Measurements from ENCODE around the gene PARP1.

Gene PARP1

DNA sequence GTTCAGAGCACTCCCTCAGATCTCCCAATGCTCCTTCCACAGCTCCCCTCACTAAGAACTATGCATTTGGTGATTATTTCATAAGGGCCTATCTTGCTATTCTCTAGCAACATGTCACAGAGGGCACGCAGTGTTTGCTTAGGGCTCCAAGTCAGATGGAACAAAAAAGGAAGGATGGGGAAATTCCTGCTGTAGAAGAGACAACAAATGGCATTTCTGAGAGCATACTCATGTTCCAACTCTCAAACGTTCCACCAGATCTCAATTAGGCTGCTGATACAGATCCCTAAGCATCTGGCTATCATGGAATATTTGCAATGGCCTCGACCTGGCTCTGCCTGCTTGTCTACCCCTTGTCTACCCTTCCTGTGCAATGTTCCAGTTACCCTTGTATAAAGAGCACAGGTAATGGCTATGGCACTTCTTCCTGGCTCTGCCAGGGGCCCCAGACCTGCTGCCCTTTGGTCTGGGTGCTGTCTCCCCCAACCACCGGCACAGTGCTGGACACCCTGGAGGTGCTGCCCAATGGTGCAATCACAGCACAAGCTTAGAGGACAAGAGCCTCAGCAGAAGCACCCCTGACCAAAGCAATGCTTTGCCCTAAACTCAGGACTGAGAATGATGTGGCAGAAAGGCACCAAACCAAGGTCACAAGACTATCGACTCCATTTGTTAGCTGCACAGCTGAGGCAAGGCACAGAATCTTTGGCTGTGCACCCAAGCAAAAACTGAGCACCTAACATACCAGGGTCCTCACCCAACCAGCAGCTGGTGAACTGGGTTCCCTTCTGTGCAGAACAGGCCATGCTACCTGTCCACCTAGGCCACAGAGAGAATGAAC lies 3.6 kb downstream of the PARP1 start:
- TF ChIP-seq, protein P1, sequence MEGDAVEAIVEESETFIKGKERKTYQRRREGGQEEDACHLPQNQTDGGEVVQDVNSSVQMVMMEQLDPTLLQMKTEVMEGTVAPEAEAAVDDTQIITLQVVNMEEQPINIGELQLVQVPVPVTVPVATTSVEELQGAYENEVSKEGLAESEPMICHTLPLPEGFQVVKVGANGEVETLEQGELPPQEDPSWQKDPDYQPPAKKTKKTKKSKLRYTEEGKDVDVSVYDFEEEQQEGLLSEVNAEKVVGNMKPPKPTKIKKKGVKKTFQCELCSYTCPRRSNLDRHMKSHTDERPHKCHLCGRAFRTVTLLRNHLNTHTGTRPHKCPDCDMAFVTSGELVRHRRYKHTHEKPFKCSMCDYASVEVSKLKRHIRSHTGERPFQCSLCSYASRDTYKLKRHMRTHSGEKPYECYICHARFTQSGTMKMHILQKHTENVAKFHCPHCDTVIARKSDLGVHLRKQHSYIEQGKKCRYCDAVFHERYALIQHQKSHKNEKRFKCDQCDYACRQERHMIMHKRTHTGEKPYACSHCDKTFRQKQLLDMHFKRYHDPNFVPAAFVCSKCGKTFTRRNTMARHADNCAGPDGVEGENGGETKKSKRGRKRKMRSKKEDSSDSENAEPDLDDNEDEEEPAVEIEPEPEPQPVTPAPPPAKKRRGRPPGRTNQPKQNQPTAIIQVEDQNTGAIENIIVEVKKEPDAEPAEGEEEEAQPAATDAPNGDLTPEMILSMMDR (IDR thresholded peaks at IDR 0.05; ENCODE audit: low read length, missing control alignments): no peak
- no peak overlapping the region for H3K4me3 ChIP-seq (replicated peaks; ENCODE audit: low read depth, low read length)
- peak; percentile 17 for DNase-seq (ENCODE audit: low read depth)

DNA sequence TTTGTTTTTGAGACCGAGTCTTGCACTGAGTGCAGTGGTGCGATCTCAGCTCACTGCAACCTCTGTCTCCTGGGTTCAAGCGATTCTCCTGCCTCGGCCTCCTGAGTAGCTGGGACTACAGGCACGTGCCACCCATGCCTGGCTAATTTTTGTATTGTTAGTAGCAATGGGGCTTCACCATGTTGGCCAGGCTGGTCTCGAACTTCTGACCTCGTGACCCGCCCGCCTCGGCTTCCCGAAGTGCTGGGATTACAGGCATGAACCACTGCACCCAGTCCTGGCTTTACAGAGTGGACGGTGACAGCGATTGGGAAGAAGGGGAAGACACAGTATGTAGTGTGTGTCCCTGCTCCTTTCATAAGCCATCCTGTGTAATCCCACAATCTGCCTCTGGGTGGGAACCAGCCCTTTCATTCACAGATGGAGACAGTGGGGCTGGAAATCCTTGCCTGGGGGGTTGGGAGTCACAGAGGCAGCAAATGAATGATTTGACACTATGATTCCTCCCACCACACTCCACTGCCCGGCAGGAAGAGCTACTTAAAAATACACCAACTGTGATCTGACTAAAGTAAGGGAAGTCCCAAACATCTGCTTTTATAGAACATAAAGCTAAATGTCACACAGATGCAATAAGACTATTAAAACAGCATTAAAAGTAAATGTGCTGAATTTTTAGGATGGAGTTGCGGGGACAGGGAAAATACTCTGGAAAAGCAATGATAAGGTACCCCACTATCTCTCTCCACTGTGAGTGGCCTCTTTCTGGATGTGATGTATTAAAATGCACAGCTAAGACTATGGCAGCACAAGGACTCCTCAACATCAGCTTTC lies 4.5 kb downstream of the PARP1 start:
- H3K4me3 ChIP-seq (replicated peaks; ENCODE audit: low read depth, low read length): no peak overlapping the region
- DNase-seq (ENCODE audit: low read depth): peak; percentile 21
- TF ChIP-seq, protein P1 (IDR thresholded peaks at IDR 0.05; ENCODE audit: low read length, missing control alignments): peak; percentile 42

DNA sequence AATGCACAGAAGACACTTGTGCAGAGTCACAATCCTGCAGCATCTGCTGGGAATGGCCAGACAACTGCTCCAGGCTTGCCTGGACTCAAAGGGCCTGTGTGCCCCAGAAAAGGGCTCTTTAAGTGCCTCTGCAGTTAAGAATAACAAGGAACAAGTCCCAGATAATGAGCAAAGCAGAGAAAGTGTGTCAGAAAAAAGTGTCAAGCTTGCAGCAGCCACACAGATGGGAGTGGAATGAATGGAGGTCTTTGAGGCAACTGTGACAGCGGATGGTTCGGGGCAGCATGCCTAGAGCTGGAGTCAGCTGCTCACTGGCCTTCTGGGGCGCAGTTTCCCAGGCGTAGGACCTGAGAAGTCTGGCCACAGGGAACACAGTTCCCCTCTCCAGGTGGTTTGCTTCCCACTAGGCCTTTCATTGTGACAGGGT lies 5.1 kb downstream of the PARP1 start:
- DNase-seq (ENCODE audit: low read depth): no peak
- H3K4me3 ChIP-seq (replicated peaks; ENCODE audit: low read depth, low read length): no peak overlapping the region
- TF ChIP-seq, protein P1 (IDR thresholded peaks at IDR 0.05; ENCODE audit: low read length, missing control alignments): no peak

DNA sequence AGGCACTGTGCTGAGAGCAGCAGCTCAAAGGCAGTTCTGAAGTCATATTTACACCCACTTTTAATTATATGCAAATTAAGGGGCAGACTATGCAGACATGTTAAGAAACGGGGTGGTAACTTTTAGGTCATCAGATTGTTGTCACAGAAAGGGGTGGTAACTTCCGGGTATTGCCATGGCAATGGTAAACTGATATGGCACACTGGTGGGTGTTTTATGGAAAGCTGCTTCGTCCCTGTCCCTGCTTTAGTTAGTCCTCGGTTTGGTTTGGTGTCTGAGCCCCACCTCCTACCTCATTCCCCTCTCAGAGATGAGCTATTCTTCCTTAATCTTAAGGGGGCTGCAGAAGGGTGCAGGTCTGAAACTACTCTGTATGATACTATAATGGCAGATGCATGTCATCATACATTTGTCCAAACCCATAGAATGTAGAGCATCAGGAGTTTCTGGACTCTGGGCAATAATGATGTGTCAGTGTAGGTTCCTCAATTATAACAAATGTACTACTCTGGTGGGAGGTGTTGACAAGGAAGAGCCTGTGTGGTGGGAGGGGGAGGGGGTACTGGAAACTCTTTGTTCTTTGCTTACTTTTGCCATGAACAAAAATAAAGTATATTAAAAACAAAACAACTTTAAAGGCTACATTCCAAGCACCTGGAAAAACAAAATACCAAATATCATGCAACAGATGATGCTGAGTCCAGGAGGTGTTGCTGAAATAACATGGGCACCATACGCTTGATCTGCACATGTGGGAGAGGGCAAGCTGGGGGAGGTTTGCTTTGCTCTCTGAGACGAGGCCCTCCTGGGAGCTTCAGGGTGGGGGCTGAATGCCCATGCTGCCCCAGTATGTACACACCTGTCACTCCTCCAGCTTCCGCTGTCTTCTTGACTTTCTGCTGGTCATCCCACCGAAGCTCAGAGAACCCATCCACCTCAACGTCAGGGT lies 6.3 kb downstream of the PARP1 start:
- no peak for DNase-seq (ENCODE audit: low read depth)
- no peak overlapping the region for H3K4me3 ChIP-seq (replicated peaks; ENCODE audit: low read depth, low read length)
- TF ChIP-seq, protein P1 (IDR thresholded peaks at IDR 0.05; ENCODE audit: low read length, missing control alignments): no peak

DNA sequence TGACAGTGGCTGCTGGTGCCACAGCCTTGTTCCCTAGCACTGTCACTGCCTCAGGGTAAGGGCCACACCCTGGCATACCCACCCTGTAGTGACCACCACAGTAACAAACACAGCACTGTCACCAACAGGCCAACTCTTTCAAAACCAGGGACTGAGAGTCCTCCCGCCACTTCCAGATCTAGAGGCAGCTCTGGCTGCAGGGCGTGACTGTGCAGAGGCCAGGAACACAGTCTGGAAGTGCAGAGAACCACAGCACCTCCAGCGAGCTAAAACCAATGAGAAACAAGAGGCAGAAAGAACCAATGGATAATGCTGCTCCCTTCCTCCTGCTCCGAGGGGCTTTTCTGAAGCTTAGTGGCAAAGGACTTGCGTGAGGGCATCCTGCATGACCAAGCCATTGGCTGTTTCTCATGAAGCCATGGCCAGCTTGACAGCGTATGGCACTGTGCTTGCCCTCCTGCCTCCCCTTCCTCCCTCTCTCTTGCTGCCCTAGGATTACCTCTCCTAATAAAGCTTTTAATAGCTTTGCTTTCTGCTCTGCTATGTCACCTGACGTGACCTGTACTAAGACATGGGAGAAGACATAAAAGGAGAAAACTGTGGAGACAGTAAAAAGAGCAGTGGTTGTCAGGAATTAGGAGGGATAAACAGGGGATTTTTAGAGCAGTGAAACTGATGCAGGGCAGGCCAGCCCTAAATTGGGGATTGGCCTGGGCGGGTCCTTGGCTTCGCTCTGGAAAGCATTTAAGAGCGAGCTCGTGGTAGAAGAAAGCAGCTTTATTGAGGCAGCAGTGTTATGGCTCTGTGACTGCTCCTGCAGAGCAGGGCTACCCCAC lies 7.2 kb downstream of the PARP1 start:
- TF ChIP-seq, protein P1 (IDR thresholded peaks at IDR 0.05; ENCODE audit: low read length, missing control alignments): no peak
- no peak overlapping the region for H3K4me3 ChIP-seq (replicated peaks; ENCODE audit: low read depth, low read length)
- no peak for DNase-seq (ENCODE audit: low read depth)

All from fibroblast of pulmonary artery (primary cell).